Adrenal gland (tissue), 5 donors: Measurements from ENCODE around the gene TMEM185B.

Source experiments
- POLR2A ChIP-seq, 2 donors: fragments of 450-650 bp; IDR thresholded peaks; one replicate each; pipeline ENCODE4 v1.6.1; 2017; ENCODE audit warnings: antibody characterized with exemption in 2 of 2, mild to moderate bottlenecking in 2 of 2, moderate library complexity in 1 of 2
- TF ChIP-seq, protein P1 (sequence below), 6 experiments: fragments of 450-650 bp in 4 of 6; fragments of 200-600 bp in 2 of 6; sonication (generic) in 1 of 6; IDR thresholded peaks; 1 replicate in 5 of 6; 2 replicates in 1 of 6; pipeline versions ENCODE4 v1.5.1 to v1.8.0; 2016 to 2021; ENCODE audit warnings: antibody characterized with exemption in 6 of 6, mild to moderate bottlenecking in 2 of 6, moderate library complexity in 1 of 6
- donor health status: DM: no; HTN: no; CAD: no.

DNA sequence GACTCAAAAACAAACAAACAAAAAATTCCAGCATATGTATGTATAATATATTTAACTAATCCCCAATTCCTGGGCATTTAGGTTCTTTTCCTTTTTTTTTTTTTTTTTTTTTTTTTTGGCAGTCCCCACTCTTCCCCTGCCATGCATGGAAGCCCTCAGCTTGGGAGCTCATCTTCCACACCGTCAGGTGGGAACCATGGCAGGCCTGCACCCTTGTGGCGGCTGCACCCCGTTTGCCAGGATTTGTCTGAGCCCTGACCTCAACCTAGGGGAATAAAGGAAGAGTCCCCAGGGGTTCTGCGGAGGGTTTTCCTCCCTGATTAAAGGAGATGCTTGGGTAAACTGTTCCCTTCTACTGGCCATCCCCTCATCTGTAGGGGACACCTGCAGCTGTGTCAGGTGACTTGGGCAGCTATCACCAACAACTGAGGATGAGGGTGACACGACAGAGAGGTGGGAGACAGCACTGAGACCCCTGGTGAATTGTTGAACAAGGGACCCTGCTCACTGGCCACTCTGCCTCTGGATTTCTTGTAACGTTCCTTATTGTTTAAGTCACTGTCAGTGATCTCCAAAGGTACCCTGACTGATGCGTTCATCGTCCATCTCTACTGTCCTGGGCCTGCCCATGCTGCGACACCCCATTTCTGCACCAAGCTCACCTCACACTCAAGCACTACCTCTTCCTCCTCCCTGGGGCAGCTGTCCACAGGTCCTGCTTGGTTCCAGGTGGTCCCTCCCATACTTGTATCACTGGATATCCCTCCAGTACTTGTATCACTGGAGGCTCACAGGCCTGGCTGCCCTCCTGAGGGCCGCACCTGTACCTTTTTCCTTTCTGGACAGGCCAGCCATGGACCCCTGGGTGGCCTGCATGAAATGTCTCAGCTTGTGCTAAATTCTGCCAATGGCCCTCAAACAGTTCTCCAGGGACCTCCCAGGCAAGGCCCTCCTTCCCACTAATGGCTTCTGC is 14.5 kb downstream of the TMEM185B start:
- TF ChIP-seq, protein P1, sequence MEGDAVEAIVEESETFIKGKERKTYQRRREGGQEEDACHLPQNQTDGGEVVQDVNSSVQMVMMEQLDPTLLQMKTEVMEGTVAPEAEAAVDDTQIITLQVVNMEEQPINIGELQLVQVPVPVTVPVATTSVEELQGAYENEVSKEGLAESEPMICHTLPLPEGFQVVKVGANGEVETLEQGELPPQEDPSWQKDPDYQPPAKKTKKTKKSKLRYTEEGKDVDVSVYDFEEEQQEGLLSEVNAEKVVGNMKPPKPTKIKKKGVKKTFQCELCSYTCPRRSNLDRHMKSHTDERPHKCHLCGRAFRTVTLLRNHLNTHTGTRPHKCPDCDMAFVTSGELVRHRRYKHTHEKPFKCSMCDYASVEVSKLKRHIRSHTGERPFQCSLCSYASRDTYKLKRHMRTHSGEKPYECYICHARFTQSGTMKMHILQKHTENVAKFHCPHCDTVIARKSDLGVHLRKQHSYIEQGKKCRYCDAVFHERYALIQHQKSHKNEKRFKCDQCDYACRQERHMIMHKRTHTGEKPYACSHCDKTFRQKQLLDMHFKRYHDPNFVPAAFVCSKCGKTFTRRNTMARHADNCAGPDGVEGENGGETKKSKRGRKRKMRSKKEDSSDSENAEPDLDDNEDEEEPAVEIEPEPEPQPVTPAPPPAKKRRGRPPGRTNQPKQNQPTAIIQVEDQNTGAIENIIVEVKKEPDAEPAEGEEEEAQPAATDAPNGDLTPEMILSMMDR (IDR thresholded peaks at IDR 0.05), result no peak
- no peak for TF ChIP-seq POLR2A (IDR thresholded peaks at IDR 0.05)
